ENCODE data around the gene NSG2.

The NSG2 gene

GRCh38 chr5:174044466-174045254 is 846 bp upstream of the NSG2 start:
- no peak overlapping the region for H3K27ac ChIP-seq (ENCODE audit: low read depth, low read length)
- H3K9ac ChIP-seq (ENCODE audit: low read length), result no peak overlapping the region
- no peaks in the 10 kb centered on the region for H3K9me3 ChIP-seq (ENCODE audit: insufficient read depth, low read length)
- H3F3A ChIP-seq (ENCODE audit: insufficient read depth), result no peaks in the 10 kb centered on the region
- no peak overlapping the region for H3K4me3 ChIP-seq (ENCODE audit: insufficient read depth, low read length, poor library complexity, severe bottlenecking)
- TF ChIP-seq CTCF (IDR thresholded peaks at IDR 0.05; ENCODE audit: insufficient read depth, low read length, poor library complexity, severe bottlenecking) (no peak), EZH2phosphoT487 (conservative IDR thresholded peaks at IDR 0.05; ENCODE audit: low read length) (no peak)
- no peaks in the 10 kb centered on the region for H3K9me2 ChIP-seq (replicated peaks; ENCODE audit: insufficient read depth, low read length)
- H4K20me1 ChIP-seq (ENCODE audit: low read depth, low read length), result no peaks in the 10 kb centered on the region
- no peak overlapping the region for H2AFZ ChIP-seq (ENCODE audit: low read depth, low read length, severe bottlenecking)
- no peaks in the 10 kb centered on the region for H3K79me2 ChIP-seq (ENCODE audit: insufficient read depth, low read length)
- no peak overlapping the region for H3K4me2 ChIP-seq (ENCODE audit: low read depth, low read length, poor library complexity, severe bottlenecking)
- no peaks in the 10 kb centered on the region for H3K27me3 ChIP-seq (ENCODE audit: low read length)
- no peaks in the 10 kb centered on the region for H3K36me3 ChIP-seq (ENCODE audit: low read length)

- H3K27me3 ChIP-seq (ENCODE audit: low read length), result no peaks in the 10 kb centered on the region
- no peak overlapping the region for H3K27ac ChIP-seq (ENCODE audit: low read depth, low read length)
- TF ChIP-seq CTCF (IDR thresholded peaks at IDR 0.05; ENCODE audit: insufficient read depth, low read length, poor library complexity, severe bottlenecking), result no peak
- TF ChIP-seq EZH2phosphoT487 (conservative IDR thresholded peaks at IDR 0.05; ENCODE audit: low read length), result no peak
- no peaks in the 10 kb centered on the region for H3K36me3 ChIP-seq (ENCODE audit: low read length)
- H3K79me2 ChIP-seq (ENCODE audit: insufficient read depth, low read length), result no peaks in the 10 kb centered on the region
- H3K9me2 ChIP-seq (replicated peaks; ENCODE audit: insufficient read depth, low read length), result no peaks in the 10 kb centered on the region
- no peaks in the 10 kb centered on the region for H3F3A ChIP-seq (ENCODE audit: insufficient read depth)
- H3K4me2 ChIP-seq (ENCODE audit: low read depth, low read length, poor library complexity, severe bottlenecking), result no peak overlapping the region
- H3K9ac ChIP-seq (ENCODE audit: low read length), result no peak overlapping the region
- no peaks in the 10 kb centered on the region for H3K9me3 ChIP-seq (ENCODE audit: insufficient read depth, low read length)
- no peaks in the 10 kb centered on the region for H4K20me1 ChIP-seq (ENCODE audit: low read depth, low read length)
- no peak overlapping the region for H2AFZ ChIP-seq (ENCODE audit: low read depth, low read length, severe bottlenecking)
- H3K4me3 ChIP-seq (ENCODE audit: insufficient read depth, low read length, poor library complexity, severe bottlenecking), result no peak overlapping the region
These were observed 1.1 kb downstream of the NSG2 start for GRCh38 chr5:174046558-174046957.

- Histone ChIP-seq H2AFZ (ENCODE audit: low read depth, low read length, severe bottlenecking) (no peak overlapping the region), H3K27me3 (ENCODE audit: low read length) (no peaks in the 10 kb centered on the region), H3K36me3 (ENCODE audit: low read length) (no peaks in the 10 kb centered on the region), H3K9me3 (ENCODE audit: insufficient read depth, low read length) (no peaks in the 10 kb centered on the region), H3K9me2 (replicated peaks; ENCODE audit: insufficient read depth, low read length) (no peaks in the 10 kb centered on the region), H3K4me3 (ENCODE audit: insufficient read depth, low read length, poor library complexity, severe bottlenecking) (no peak overlapping the region), H3K79me2 (ENCODE audit: insufficient read depth, low read length) (no peaks in the 10 kb centered on the region), H3K9ac (ENCODE audit: low read length) (no peak overlapping the region), H3F3A (ENCODE audit: insufficient read depth) (no peaks in the 10 kb centered on the region), H3K27ac (ENCODE audit: low read depth, low read length) (no peak overlapping the region), H3K4me2 (ENCODE audit: low read depth, low read length, poor library complexity, severe bottlenecking) (no peak overlapping the region), H4K20me1 (ENCODE audit: low read depth, low read length) (no peaks in the 10 kb centered on the region)
- no peak for TF ChIP-seq EZH2phosphoT487 (conservative IDR thresholded peaks at IDR 0.05; ENCODE audit: low read length)
- TF ChIP-seq CTCF (IDR thresholded peaks at IDR 0.05; ENCODE audit: insufficient read depth, low read length, poor library complexity, severe bottlenecking), result no peak
These were observed 2.1 kb downstream of the NSG2 start for GRCh38 chr5:174047472-174048099.

Measured in SU-DHL-6 (cell line).